IPS-18a (cell line): ENCODE results near the gene ATXN10.
"Not testable (repeated sequence)": the region's sequence is repeated elsewhere in the genome, so short reads cannot be mapped to it uniquely, and the experiment has no call there.

Experiments
- H3K27ac ChIP-seq: one replicate; pipeline ENCODE4 v1.5.1; 2013; ENCODE audit warnings: low read length
- H3K27me3 ChIP-seq: one replicate; pipeline ENCODE4 v1.6.1; 2013; ENCODE audit warnings: mild to moderate bottlenecking, low read length; ENCODE audit not compliant: control insufficient read depth, insufficient read depth
- H3K36me3 ChIP-seq: one replicate; pipeline ENCODE4 v1.6.1; 2013; ENCODE audit warnings: low read depth, low read length; ENCODE audit not compliant: control insufficient read depth
- H3K4me1 ChIP-seq: one replicate; pipeline ENCODE4 v1.6.1; 2013; ENCODE audit warnings: low read depth, low read length; ENCODE audit not compliant: control insufficient read depth
- H3K4me3 ChIP-seq: one replicate; pipeline ENCODE4 v1.5.1; 2013; ENCODE audit warnings: low read length
- H3K9ac ChIP-seq: one replicate; pipeline ENCODE4 v1.6.1; 2013; ENCODE audit warnings: mild to moderate bottlenecking, low read length, moderate library complexity
- H3K9me3 ChIP-seq: one replicate; pipeline ENCODE4 v1.6.1; 2013; ENCODE audit warnings: low read depth, low read length; ENCODE audit not compliant: control insufficient read depth

Gene ATXN10

GRCh38 chr22:45702981-45703380, 31.3 kb downstream of the ATXN10 start:
- H3K27me3 ChIP-seq: no peaks in the 10 kb centered on the region
- H3K9me3 ChIP-seq: no peaks in the 10 kb centered on the region
- H3K4me1 ChIP-seq: no peaks in the 10 kb centered on the region
- H3K27ac ChIP-seq: no peak overlapping the region
- no peak overlapping the region for H3K4me3 ChIP-seq
- H3K9ac ChIP-seq: no peak overlapping the region
- H3K36me3 ChIP-seq: peaks cover 50% of the 10 kb centered on the region

- Histone ChIP-seq H3K36me3 (peaks cover 51% of the 10 kb centered on the region), H3K27ac (no peak overlapping the region), H3K4me3 (no peak overlapping the region), H3K9ac (no peak overlapping the region), H3K4me1 (no peaks in the 10 kb centered on the region), H3K9me3 (no peaks in the 10 kb centered on the region), H3K27me3 (no peaks in the 10 kb centered on the region)
Observed at GRCh38 chr22:45703758-45704157, 32.1 kb downstream of the ATXN10 start.

- Histone ChIP-seq H3K4me3 (no peak overlapping the region), H3K4me1 (no peaks in the 10 kb centered on the region), H3K27ac (no peak overlapping the region), H3K9ac (no peak overlapping the region), H3K27me3 (no peaks in the 10 kb centered on the region), H3K36me3 (peaks cover 47% of the 10 kb centered on the region), H3K9me3 (no peaks in the 10 kb centered on the region)
Observed at GRCh38 chr22:45704648-45705047, 33.0 kb downstream of the ATXN10 start.

- no peak overlapping the region for H3K4me3 ChIP-seq
- no peaks in the 10 kb centered on the region for H3K4me1 ChIP-seq
Observed at GRCh38 chr22:45707605-45708004, 36.0 kb downstream of the ATXN10 start.

GRCh38 chr22:45708145-45708544, 36.5 kb downstream of the ATXN10 start:
- H3K27me3 ChIP-seq: no peaks in the 10 kb centered on the region
- H3K9me3 ChIP-seq: no peaks in the 10 kb centered on the region
- no peak overlapping the region for H3K27ac ChIP-seq
- H3K4me3 ChIP-seq: no peak overlapping the region
- no peaks in the 10 kb centered on the region for H3K4me1 ChIP-seq
- no peak overlapping the region for H3K9ac ChIP-seq
- H3K36me3 ChIP-seq: peaks cover 22% of the 10 kb centered on the region

More at GRCh38 chr22:45707605-45708004, 36.0 kb downstream of the ATXN10 start:
- no peaks in the 10 kb centered on the region for H3K27me3 ChIP-seq
- H3K27ac ChIP-seq: no peak overlapping the region
- H3K36me3 ChIP-seq: peaks cover 23% of the 10 kb centered on the region
- H3K9ac ChIP-seq: no peak overlapping the region
- H3K9me3 ChIP-seq: no peaks in the 10 kb centered on the region

GRCh38 chr22:45709060-45709739, 37.6 kb downstream of the ATXN10 start:
- peaks cover 21% of the 10 kb centered on the region for H3K36me3 ChIP-seq
- H3K27me3 ChIP-seq: no peaks in the 10 kb centered on the region
- no peak overlapping the region for H3K9ac ChIP-seq
- H3K9me3 ChIP-seq: no peaks in the 10 kb centered on the region
- H3K4me3 ChIP-seq: no peak overlapping the region
- no peaks in the 10 kb centered on the region for H3K4me1 ChIP-seq
- no peak overlapping the region for H3K27ac ChIP-seq

GRCh38 chr22:45709866-45710265, 38.2 kb downstream of the ATXN10 start:
- no peak overlapping the region for H3K4me3 ChIP-seq
- no peaks in the 10 kb centered on the region for H3K9me3 ChIP-seq
- H3K27ac ChIP-seq: no peak overlapping the region
- H3K4me1 ChIP-seq: no peaks in the 10 kb centered on the region
- peaks cover 21% of the 10 kb centered on the region for H3K36me3 ChIP-seq
- no peaks in the 10 kb centered on the region for H3K27me3 ChIP-seq
- no peak overlapping the region for H3K9ac ChIP-seq

GRCh38 chr22:45710469-45710868, 38.8 kb downstream of the ATXN10 start:
- H3K4me3 ChIP-seq: no peak overlapping the region
- no peak overlapping the region for H3K27ac ChIP-seq
- no peaks in the 10 kb centered on the region for H3K4me1 ChIP-seq
- no peak overlapping the region for H3K9ac ChIP-seq
- H3K27me3 ChIP-seq: no peaks in the 10 kb centered on the region
- no peaks in the 10 kb centered on the region for H3K9me3 ChIP-seq
- peaks cover 21% of the 10 kb centered on the region for H3K36me3 ChIP-seq

GRCh38 chr22:45714390-45714789, 42.8 kb downstream of the ATXN10 start:
- H3K27ac ChIP-seq, H3K27me3 ChIP-seq, H3K9ac ChIP-seq, H3K4me1 ChIP-seq, H3K4me3 ChIP-seq, H3K9me3 ChIP-seq: not testable (repeated sequence)
- peaks cover 22% of the 10 kb centered on the region for H3K36me3 ChIP-seq

GRCh38 chr22:45717789-45718188, 46.2 kb downstream of the ATXN10 start:
- Histone ChIP-seq H3K36me3 (peaks cover 42% of the 10 kb centered on the region), H3K4me3 (no peak overlapping the region), H3K27ac (no peak overlapping the region), H3K4me1 (no peaks in the 10 kb centered on the region), H3K9ac (no peak overlapping the region), H3K9me3 (no peaks in the 10 kb centered on the region), H3K27me3 (no peaks in the 10 kb centered on the region)

GRCh38 chr22:45718391-45718790, 46.8 kb downstream of the ATXN10 start:
- Histone ChIP-seq H3K9ac (no peak overlapping the region), H3K36me3 (peaks cover 37% of the 10 kb centered on the region), H3K4me1 (no peaks in the 10 kb centered on the region), H3K27me3 (no peaks in the 10 kb centered on the region), H3K27ac (no peak overlapping the region), H3K9me3 (no peaks in the 10 kb centered on the region), H3K4me3 (no peak overlapping the region)

- H3K4me3 ChIP-seq: no peak overlapping the region
- no peaks in the 10 kb centered on the region for H3K27me3 ChIP-seq
- H3K9ac ChIP-seq: no peak overlapping the region
- H3K4me1 ChIP-seq: no peaks in the 10 kb centered on the region
- H3K9me3 ChIP-seq: no peaks in the 10 kb centered on the region
- H3K36me3 ChIP-seq: peaks cover 33% of the 10 kb centered on the region
- no peak overlapping the region for H3K27ac ChIP-seq
Observed at GRCh38 chr22:45720839-45721378, 49.3 kb downstream of the ATXN10 start.
